Embryonic facial prominence (tissue), 1 donor: ENCODE measurements around the gene MRPS34.

Experiments
- DNase-seq: peaks from one replicate; pipeline ENCODE4 v3.0.0-alpha.2; 2016; ENCODE audit errors: extremely low spot score

Gene MRPS34

GRCh38 chr16:1794908-1795666 lies 22.2 kb upstream of the MRPS34 start:
- no peak for DNase-seq

GRCh38 chr16:1794221-1794871 lies 21.4 kb upstream of the MRPS34 start:
- DNase-seq, result no peak

GRCh38 chr16:1793578-1794220 lies 20.8 kb upstream of the MRPS34 start, which contains the start of gene IGFALS:
Gene IGFALS, minus strand, starts transcription at chr16:1793705. Its CDS starts 53 bp downstream, at chr16:1793652.
- no peak for DNase-seq

GRCh38 chr16:1792836-1793577 lies 20.1 kb upstream of the MRPS34 start:
- DNase-seq, result no peak

- DNase-seq, result no peak
Observed at GRCh38 chr16:1791943-1792812, 19.2 kb upstream of the MRPS34 start.

GRCh38 chr16:1791256-1791942 lies 18.5 kb upstream of the MRPS34 start:
- DNase-seq, result no peak

GRCh38 chr16:1790611-1791255 lies 17.8 kb upstream of the MRPS34 start:
- no peak for DNase-seq

GRCh38 chr16:1790261-1790610 lies 17.3 kb upstream of the MRPS34 start:
- DNase-seq, result no peak

GRCh38 chr16:1789643-1790045 lies 16.7 kb upstream of the MRPS34 start:
- no peak for DNase-seq

- no peak for DNase-seq
Observed at GRCh38 chr16:1788708-1789100, 15.8 kb upstream of the MRPS34 start.

GRCh38 chr16:1788095-1788707 lies 15.3 kb upstream of the MRPS34 start:
- DNase-seq, result no peak

GRCh38 chr16:1787322-1788094 lies 14.6 kb upstream of the MRPS34 start:
- DNase-seq, result no peak

GRCh38 chr16:1787056-1787321 lies 14.1 kb upstream of the MRPS34 start:
- DNase-seq, result no peak

- no peak for DNase-seq
Observed at GRCh38 chr16:1786242-1787055, 13.5 kb upstream of the MRPS34 start.

- no peak for DNase-seq
Observed at GRCh38 chr16:1785846-1786170, 12.9 kb upstream of the MRPS34 start.

- DNase-seq, result no peak
Observed at GRCh38 chr16:1784977-1785845, 12.3 kb upstream of the MRPS34 start.
